MM.1S (cell line): Measurements from ENCODE around the gene AGBL1.

ENCODE experiments used
- DNase-seq: peaks from one replicate; pipeline ENCODE4 v3.0.0-alpha.2; 2015
- H2AFZ ChIP-seq: fragments of 300-600 bp; sonication (generic); 2 replicates; pipeline ENCODE4 v1.6.0; 2016; ENCODE audit warnings: antibody characterized with exemption, low read length
- H3F3A ChIP-seq: fragments of 300-600 bp; sonication (generic); 2 replicates; pipeline ENCODE4 v1.6.1; 2016; ENCODE audit warnings: mild to moderate bottlenecking, antibody characterized with exemption, low read length, moderate library complexity, mixed read lengths; ENCODE audit not compliant: insufficient read depth
- H3K27ac ChIP-seq: fragments of 300-600 bp; sonication (generic); 2 replicates; pipeline ENCODE4 v1.5.1; 2016; ENCODE audit warnings: mild to moderate bottlenecking, low read length
- H3K27me3 ChIP-seq: fragments of 300-600 bp; sonication (generic); replicated peaks from 2 replicates; pipeline ENCODE4 v1.6.0; 2016; ENCODE audit warnings: low read length; ENCODE audit not compliant: insufficient read depth
- H3K36me3 ChIP-seq: fragments of 300-600 bp; sonication (generic); replicated peaks from 2 replicates; pipeline ENCODE4 v1.6.1; 2016; ENCODE audit warnings: mild to moderate bottlenecking, low read length, mixed read lengths; ENCODE audit not compliant: insufficient read depth
- H3K4me1 ChIP-seq: fragments of 300-600 bp; sonication (generic); 2 replicates; pipeline ENCODE4 v1.6.1; 2016; ENCODE audit warnings: low read length, mixed read lengths
- H3K4me2 ChIP-seq: fragments of 300-600 bp; sonication (generic); 2 replicates; pipeline ENCODE4 v1.6.0; 2016; ENCODE audit warnings: low read depth, low read length
- H3K4me3 ChIP-seq: fragments of 300-600 bp; sonication (generic); 2 replicates; pipeline ENCODE4 v1.5.1; 2016; ENCODE audit warnings: low read length, mixed read lengths
- H3K79me2 ChIP-seq: fragments of 300-600 bp; sonication (generic); 2 replicates; pipeline ENCODE4 v1.6.1; 2016; ENCODE audit warnings: mixed run types, low read length, mixed read lengths
- H3K9ac ChIP-seq: fragments of 300-600 bp; sonication (generic); 2 replicates; pipeline ENCODE4 v1.6.1; 2016; ENCODE audit warnings: low read length, mixed read lengths
- H3K9me2 ChIP-seq: fragments of 300-600 bp; sonication (generic); replicated peaks from 2 replicates; pipeline ENCODE4 v1.6.1; 2016; ENCODE audit warnings: mild to moderate bottlenecking, low read length, mixed read lengths; ENCODE audit not compliant: insufficient read depth
- H3K9me3 ChIP-seq: fragments of 300-600 bp; sonication (generic); replicated peaks from 2 replicates; pipeline ENCODE4 v1.6.1; 2016; ENCODE audit warnings: mild to moderate bottlenecking, low read length, mixed read lengths; ENCODE audit not compliant: insufficient read depth
- H4K20me1 ChIP-seq: fragments of 300-600 bp; sonication (generic); 2 replicates; pipeline ENCODE4 v1.6.1; 2016; ENCODE audit warnings: mild to moderate bottlenecking, low read length, moderate library complexity, mixed read lengths; ENCODE audit not compliant: insufficient read depth
- CTCF ChIP-seq: fragments of 300-600 bp; sonication (generic); IDR thresholded peaks from 2 replicates; pipeline ENCODE4 v1.5.1; 2016; ENCODE audit warnings: antibody characterized with exemption, low read length, mixed read lengths
- EZH2 ChIP-seq: fragments of 300-600 bp; sonication (generic); optimal IDR thresholded peaks from 2 replicates; pipeline ENCODE3; 2017; ENCODE audit warnings: low read depth, mild to moderate bottlenecking, antibody characterized with exemption, low read length, mixed read lengths
- EZH2phosphoT487 ChIP-seq: fragments of 300-600 bp; sonication (generic); IDR thresholded peaks from 2 replicates; pipeline ENCODE4 v1.6.1; 2018; ENCODE audit warnings: antibody characterized with exemption, low read length

AGBL1 gene

GRCh38 chr15:86988033-86988432 lies 908.4 kb downstream of the AGBL1 start:
- no peaks in the 10 kb centered on the region for H4K20me1 ChIP-seq
- H3F3A ChIP-seq, result no peaks in the 10 kb centered on the region
- no peaks in the 10 kb centered on the region for H3K9me3 ChIP-seq
- no peaks in the 10 kb centered on the region for H3K36me3 ChIP-seq
- H3K27ac ChIP-seq, result no peak overlapping the region
- no peaks in the 10 kb centered on the region for H3K79me2 ChIP-seq
- no peaks in the 10 kb centered on the region for H3K27me3 ChIP-seq
- H3K4me3 ChIP-seq, result no peak overlapping the region
- no peak overlapping the region for H2AFZ ChIP-seq
- no peaks in the 10 kb centered on the region for H3K4me1 ChIP-seq
- TF ChIP-seq CTCF, result no peak
- no peak for TF ChIP-seq EZH2phosphoT487
- no peak for TF ChIP-seq EZH2
- H3K9me2 ChIP-seq, result no peaks in the 10 kb centered on the region
- no peak overlapping the region for H3K4me2 ChIP-seq
- H3K9ac ChIP-seq, result no peak overlapping the region
- DNase-seq, result no peak

DNA sequence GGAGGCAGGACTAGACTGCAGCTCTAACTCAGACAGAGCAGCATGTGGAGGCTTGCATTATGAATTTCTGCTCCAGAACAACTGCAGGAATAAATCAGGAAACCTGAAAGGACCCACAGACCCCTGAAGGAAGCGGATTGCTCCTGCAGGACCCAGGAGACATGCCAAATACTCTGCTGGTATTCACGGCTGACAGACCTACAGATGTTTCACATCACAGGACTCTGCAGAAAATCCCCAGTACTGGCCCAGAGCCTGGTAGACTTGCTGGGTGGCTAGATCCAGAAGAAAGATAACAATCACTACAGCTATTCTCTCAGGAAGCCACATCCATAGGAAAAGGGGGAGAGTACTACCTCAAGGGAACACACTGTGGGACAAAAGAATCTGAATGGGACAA lies 942.1 kb downstream of the AGBL1 start:
- H4K20me1 ChIP-seq, result no peaks in the 10 kb centered on the region
- no peaks in the 10 kb centered on the region for H3K79me2 ChIP-seq
- no peak overlapping the region for H2AFZ ChIP-seq
- no peak overlapping the region for H3K27ac ChIP-seq
- no peak overlapping the region for H3K4me3 ChIP-seq
- no peak for TF ChIP-seq EZH2phosphoT487
- TF ChIP-seq CTCF, result no peak
- no peak for TF ChIP-seq EZH2
- H3K4me1 ChIP-seq, result no peaks in the 10 kb centered on the region
- H3K9ac ChIP-seq, result no peak overlapping the region
- no peaks in the 10 kb centered on the region for H3K9me3 ChIP-seq
- H3K9me2 ChIP-seq, result no peaks in the 10 kb centered on the region
- no peak for DNase-seq
- H3K4me2 ChIP-seq, result no peak overlapping the region
- H3F3A ChIP-seq, result no peaks in the 10 kb centered on the region
- no peaks in the 10 kb centered on the region for H3K36me3 ChIP-seq
- H3K27me3 ChIP-seq, result no peaks in the 10 kb centered on the region

GRCh38 chr15:87031540-87032230 lies 952.0 kb downstream of the AGBL1 start:
- Histone ChIP-seq H3K79me2 (no peaks in the 10 kb centered on the region), H3K4me2 (no peak overlapping the region), H3F3A (no peaks in the 10 kb centered on the region), H3K4me1 (no peaks in the 10 kb centered on the region), H2AFZ (no peak overlapping the region), H3K9me3 (no peaks in the 10 kb centered on the region), H3K4me3 (no peak overlapping the region), H3K9ac (no peak overlapping the region), H3K36me3 (no peaks in the 10 kb centered on the region), H3K27me3 (no peaks in the 10 kb centered on the region), H3K9me2 (no peaks in the 10 kb centered on the region), H3K27ac (no peak overlapping the region), H4K20me1 (no peaks in the 10 kb centered on the region)
- DNase-seq, result no peak
- no peak for TF ChIP-seq EZH2phosphoT487
- no peak for TF ChIP-seq CTCF
- TF ChIP-seq EZH2, result no peak
